Measurements from ENCODE around the gene SMAD2.
A peak's percentile ranks its signal among the peaks of the same experiment; 100 is the strongest.
"Not testable (repeated sequence)": the region's sequence is repeated elsewhere in the genome, so short reads cannot be mapped to it uniquely, and the experiment has no call there.

The SMAD2 gene

DNA sequence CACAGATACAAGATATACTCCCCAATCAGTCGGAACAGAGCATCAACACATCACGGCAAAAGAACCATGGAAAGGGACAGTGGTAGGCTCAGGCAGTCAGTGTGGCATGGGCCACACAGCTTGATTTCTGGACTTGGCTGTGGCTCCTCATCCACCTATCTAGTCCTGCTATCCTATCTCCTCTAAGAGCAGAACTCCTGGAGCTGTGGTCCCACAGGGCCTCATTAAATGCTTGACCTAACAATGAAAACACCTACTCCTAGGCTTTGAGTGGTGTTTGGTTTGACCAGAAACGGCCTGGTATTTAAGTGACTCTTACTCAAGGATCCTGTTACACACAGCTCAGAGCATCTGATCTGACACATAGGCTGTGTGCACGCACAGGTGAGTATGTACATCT, 33.6 kb upstream of the SMAD2 start:
- H3K27ac ChIP-seq (ENCODE audit: low read depth, low read length): no peak overlapping the region
- no peaks in the 10 kb centered on the region for H3K27me3 ChIP-seq (ENCODE audit: insufficient read depth, low read length)
- 94% methylated on average over 4 of the region's 4 CpGs for WGBS
- H3K36me3 ChIP-seq (ENCODE audit: insufficient read depth, low read length): no peaks in the 10 kb centered on the region
- peaks cover 40% of the 10 kb centered on the region for H3K9me3 ChIP-seq (ENCODE audit: insufficient read depth, low read depth, low read length)
- no peak overlapping the region for H3K4me3 ChIP-seq (ENCODE audit: low read length)
- peaks cover 11% of the 10 kb centered on the region; the same call in 1 of the 2 replicates for H3K4me1 ChIP-seq (ENCODE audit: insufficient read depth, low read length)
- H3K9ac ChIP-seq (ENCODE audit: low read depth, low read length): no peak overlapping the region

DNA sequence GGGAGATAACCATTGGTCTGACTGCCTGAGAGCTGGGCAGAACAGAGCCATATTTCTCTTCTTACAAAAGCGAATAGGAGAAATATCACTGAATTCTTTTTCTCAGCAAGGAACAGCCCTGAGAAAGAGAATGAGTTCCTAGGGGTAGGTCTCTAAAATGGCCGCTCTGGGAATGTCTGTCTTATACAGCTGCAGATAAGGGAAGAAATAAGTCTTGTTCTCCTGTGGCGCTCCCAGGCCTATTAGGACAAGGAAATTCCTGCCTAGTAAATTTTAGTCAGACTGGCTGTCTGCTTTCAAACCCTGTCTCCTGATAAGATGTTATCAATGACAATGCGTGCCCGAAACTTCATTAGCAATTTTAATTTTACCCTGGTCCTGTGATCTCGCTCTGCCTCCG, 30.5 kb upstream of the SMAD2 start:
- not testable (repeated sequence) for H3K4me3 ChIP-seq (ENCODE audit: low read length); H3K4me1 ChIP-seq (ENCODE audit: insufficient read depth, low read length); H3K36me3 ChIP-seq (ENCODE audit: insufficient read depth, low read length); H3K27me3 ChIP-seq (ENCODE audit: insufficient read depth, low read length); H3K9ac ChIP-seq (ENCODE audit: low read depth, low read length); H3K27ac ChIP-seq (ENCODE audit: low read depth, low read length)
- H3K9me3 ChIP-seq (ENCODE audit: insufficient read depth, low read depth, low read length): peaks cover 30% of the 10 kb centered on the region
- WGBS: 93% methylated on average over 7 of the region's 7 CpGs

DNA sequence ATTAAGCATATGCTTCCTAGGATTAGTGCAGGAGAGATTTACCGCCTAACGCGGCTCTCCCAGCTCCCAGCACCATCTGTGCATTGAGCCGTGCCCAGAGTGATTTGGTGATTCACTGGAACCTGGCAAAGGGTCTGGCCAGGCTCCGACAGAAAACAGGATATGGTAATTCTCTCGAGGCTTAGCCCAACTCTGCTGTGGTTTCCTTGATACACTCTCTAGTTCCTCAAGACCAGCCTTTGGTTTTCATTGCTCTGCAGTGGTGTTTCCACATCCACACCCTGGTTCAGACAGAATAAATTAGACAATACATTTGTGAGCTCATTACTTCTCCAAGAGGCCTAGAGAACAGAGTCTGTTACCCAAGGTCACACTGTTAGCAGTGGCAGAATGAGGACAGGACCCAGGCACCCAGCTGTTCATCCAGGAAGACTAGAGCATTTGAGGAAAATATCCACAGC, 23.0 kb upstream of the SMAD2 start:
- Histone ChIP-seq H3K4me3 (ENCODE audit: low read length) (no peak overlapping the region), H3K9ac (ENCODE audit: low read depth, low read length) (no peak overlapping the region), H3K27me3 (ENCODE audit: insufficient read depth, low read length) (no peaks in the 10 kb centered on the region), H3K4me1 (ENCODE audit: insufficient read depth, low read length) (peaks cover 5% of the 10 kb centered on the region; the same call in 1 of the 2 replicates), H3K36me3 (ENCODE audit: insufficient read depth, low read length) (no peaks in the 10 kb centered on the region), H3K9me3 (ENCODE audit: insufficient read depth, low read depth, low read length) (no peaks in the 10 kb centered on the region), H3K27ac (ENCODE audit: low read depth, low read length) (no peak overlapping the region)
- WGBS: 68% methylated on average over 6 of the region's 6 CpGs

DNA sequence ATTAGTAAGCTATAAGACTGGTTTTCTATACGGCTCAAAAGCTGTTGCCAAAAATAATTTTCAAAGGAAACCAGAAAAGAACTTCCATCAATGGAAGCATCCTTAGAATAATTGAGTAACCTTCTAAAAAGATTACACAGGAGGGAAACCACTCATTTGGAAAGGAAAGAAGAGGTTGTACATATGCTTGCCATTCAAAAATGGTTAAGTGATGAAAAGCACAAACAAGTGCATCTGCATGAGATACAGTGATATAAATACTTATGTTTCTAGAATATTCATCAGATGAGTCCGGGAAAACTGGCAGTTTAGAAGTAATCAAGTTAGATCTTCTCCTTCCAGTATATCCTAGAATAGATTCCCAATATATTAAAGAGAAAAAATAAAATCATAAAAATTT, 20.1 kb upstream of the SMAD2 start:
- Histone ChIP-seq H3K9me3 (ENCODE audit: insufficient read depth, low read depth, low read length) (no peaks in the 10 kb centered on the region), H3K4me3 (ENCODE audit: low read length) (no peak overlapping the region), H3K9ac (ENCODE audit: low read depth, low read length) (no peak overlapping the region), H3K27me3 (ENCODE audit: insufficient read depth, low read length) (no peaks in the 10 kb centered on the region), H3K27ac (ENCODE audit: low read depth, low read length) (no peak overlapping the region), H3K36me3 (ENCODE audit: insufficient read depth, low read length) (no peaks in the 10 kb centered on the region), H3K4me1 (ENCODE audit: insufficient read depth, low read length) (peaks cover 5% of the 10 kb centered on the region; the same call in 1 of the 2 replicates)
- WGBS: no CpG with 5 or more reads among the region's 2 CpGs

DNA sequence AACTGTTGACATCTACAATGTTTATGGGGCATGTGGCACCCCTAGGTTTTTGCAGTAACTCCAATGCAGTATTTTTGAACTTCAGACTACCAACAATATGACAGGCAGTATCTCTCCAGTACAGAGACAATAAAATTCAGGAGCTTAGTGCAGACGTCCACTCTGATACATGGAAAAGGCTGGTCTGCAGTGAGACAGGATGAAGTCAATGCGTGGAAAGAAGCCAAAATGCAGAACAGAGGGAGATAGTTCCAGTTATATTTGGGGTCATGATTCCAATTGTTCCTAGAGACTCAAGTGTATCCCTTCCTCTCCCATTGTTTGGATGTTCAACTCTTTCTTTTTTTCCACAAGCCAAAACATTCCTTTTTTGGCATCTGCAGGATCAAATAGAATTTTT, 18.7 kb upstream of the SMAD2 start:
- Histone ChIP-seq H3K9ac (ENCODE audit: low read depth, low read length) (no peak overlapping the region), H3K27me3 (ENCODE audit: insufficient read depth, low read length) (no peaks in the 10 kb centered on the region), H3K9me3 (ENCODE audit: insufficient read depth, low read depth, low read length) (no peaks in the 10 kb centered on the region), H3K4me1 (ENCODE audit: insufficient read depth, low read length) (peaks cover 5% of the 10 kb centered on the region; the same call in 1 of the 2 replicates), H3K4me3 (ENCODE audit: low read length) (no peak overlapping the region), H3K36me3 (ENCODE audit: insufficient read depth, low read length) (no peaks in the 10 kb centered on the region), H3K27ac (ENCODE audit: low read depth, low read length) (no peak overlapping the region)
- WGBS: 85% methylated on average over 2 of the region's 2 CpGs

DNA sequence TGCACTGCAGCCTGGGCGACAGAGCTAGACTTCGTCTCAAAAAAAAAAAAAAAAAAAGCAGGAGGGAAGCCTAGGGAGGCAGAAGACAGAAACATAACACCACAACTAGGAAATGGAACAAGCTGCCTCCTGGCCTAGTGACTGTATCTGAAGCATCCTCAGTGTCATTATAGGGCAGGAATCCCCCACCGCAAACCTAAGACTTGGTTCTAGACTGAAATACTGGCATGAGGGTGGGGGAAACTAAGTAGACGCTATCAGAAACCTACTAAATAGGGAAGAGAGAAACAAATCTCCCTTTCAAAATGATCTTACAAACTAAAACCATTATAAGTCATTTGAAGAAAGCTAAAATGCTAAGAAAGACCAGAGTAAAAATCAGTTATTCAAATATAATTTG, 16.4 kb upstream of the SMAD2 start:
- Histone ChIP-seq H3K27me3 (ENCODE audit: insufficient read depth, low read length) (no peaks in the 10 kb centered on the region), H3K36me3 (ENCODE audit: insufficient read depth, low read length) (no peaks in the 10 kb centered on the region), H3K9me3 (ENCODE audit: insufficient read depth, low read depth, low read length) (no peaks in the 10 kb centered on the region), H3K9ac (ENCODE audit: low read depth, low read length) (no peak overlapping the region), H3K27ac (ENCODE audit: low read depth, low read length) (no peak overlapping the region), H3K4me1 (ENCODE audit: insufficient read depth, low read length) (no peaks in the 10 kb centered on the region), H3K4me3 (ENCODE audit: low read length) (no peak overlapping the region)
- 95% methylated on average over 3 of the region's 4 CpGs for WGBS

DNA sequence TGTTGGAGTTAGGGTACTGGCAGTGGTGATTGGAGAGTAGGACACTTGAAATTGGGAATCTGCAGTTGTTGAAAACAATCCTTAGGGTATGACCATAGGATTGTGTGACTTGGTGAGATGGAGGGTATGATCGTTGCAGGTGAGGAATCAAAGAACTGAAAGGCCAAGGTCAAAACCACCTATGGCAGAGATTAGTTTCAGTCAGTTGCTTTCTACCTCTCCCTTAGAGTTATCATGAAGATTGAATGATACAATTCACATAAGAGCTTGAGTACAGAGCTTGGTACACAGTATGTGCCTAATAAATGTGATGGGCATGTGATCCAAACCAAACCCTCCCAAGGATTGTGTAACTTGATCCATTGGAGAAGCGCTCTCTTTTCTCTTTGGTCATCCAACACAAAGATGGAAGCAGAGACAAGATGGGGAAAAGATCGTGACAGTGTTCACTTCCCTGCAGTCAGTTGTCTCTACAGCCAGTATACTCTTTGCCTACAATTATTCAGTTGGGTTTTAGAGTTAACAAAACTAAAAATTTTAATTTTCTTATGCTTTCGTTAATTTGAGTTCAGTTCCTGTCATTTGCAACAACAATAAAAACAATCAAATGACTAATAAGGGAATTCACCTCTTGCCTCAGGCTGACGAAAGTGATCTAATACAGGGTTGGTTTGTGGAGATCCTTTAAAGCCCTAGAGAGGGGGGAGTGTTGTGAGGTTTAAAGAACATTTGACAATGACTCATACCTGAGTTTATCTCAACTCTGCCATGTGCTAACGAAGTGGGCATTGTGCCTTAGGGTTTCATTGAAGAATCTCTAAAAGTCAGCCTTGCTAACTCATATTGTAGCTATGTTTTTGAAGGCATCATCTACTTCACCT, 14.8 kb upstream of the SMAD2 start:
- no peak overlapping the region for H3K4me3 ChIP-seq (ENCODE audit: low read length)
- H3K36me3 ChIP-seq (ENCODE audit: insufficient read depth, low read length): no peaks in the 10 kb centered on the region
- H3K27ac ChIP-seq (ENCODE audit: low read depth, low read length): no peak overlapping the region
- no peaks in the 10 kb centered on the region for H3K27me3 ChIP-seq (ENCODE audit: insufficient read depth, low read length)
- H3K9ac ChIP-seq (ENCODE audit: low read depth, low read length): no peak overlapping the region
- WGBS: 83% methylated on average over 6 of the region's 6 CpGs
- H3K4me1 ChIP-seq (ENCODE audit: insufficient read depth, low read length): no peaks in the 10 kb centered on the region
- no peaks in the 10 kb centered on the region for H3K9me3 ChIP-seq (ENCODE audit: insufficient read depth, low read depth, low read length)

GRCh38 chr18:47936952-47937351, 6.5 kb upstream of the SMAD2 start:
- H3K9ac ChIP-seq (ENCODE audit: low read depth, low read length): no peak overlapping the region
- 100% methylated on average over 1 of the region's 1 CpG for WGBS

DNA sequence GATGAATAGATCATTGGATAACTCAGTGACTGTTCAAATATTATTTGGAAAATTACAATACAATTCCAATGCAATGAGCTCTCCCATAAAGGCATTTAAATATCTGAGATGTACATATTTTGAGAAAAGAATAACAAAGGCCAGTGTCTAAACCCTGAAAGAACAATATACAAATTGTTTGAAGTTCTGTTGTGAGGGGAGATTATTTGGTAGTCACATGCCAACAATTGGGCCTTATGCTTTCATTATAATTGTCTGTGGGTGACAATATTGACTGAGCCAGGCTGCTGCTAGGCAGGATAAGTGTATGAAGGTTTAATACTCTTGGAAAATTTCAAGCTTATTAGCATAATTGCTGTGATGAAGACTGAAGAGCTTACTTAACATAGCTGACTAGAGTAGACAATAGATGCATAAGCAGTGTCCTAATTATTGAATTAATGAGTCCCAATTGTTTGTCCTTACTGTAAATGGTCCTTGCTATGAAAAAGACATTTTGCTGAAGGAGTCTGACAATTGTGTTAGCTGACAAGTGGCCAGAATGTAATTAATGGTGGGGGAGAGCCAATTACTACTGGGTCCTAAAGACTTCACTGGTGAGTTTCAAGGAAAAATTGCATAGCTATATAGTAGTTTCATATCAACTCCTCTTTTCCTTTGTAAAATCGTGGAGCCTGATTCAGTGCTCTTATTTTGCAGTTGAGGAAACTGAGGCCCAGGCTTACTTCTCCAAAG, 5.0 kb upstream of the SMAD2 start:
- Histone ChIP-seq H3K9me3 (ENCODE audit: insufficient read depth, low read depth, low read length) (no peaks in the 10 kb centered on the region), H3K27me3 (ENCODE audit: insufficient read depth, low read length) (no peaks in the 10 kb centered on the region), H3K9ac (ENCODE audit: low read depth, low read length) (no peak overlapping the region), H3K4me3 (ENCODE audit: low read length) (no peak overlapping the region), H3K36me3 (ENCODE audit: insufficient read depth, low read length) (no peaks in the 10 kb centered on the region), H3K4me1 (ENCODE audit: insufficient read depth, low read length) (peaks cover 12% of the 10 kb centered on the region; the same call in 1 of the 2 replicates), H3K27ac (ENCODE audit: low read depth, low read length) (no peak overlapping the region)
- 96% methylated on average over 1 of the region's 1 CpG for WGBS

More at GRCh38 chr18:47936952-47937351, 6.5 kb upstream of the SMAD2 start:
- no peaks in the 10 kb centered on the region for H3K36me3 ChIP-seq (ENCODE audit: insufficient read depth, low read length)
- peaks cover 10% of the 10 kb centered on the region; the same call in 1 of the 2 replicates for H3K4me1 ChIP-seq (ENCODE audit: insufficient read depth, low read length)
- no peaks in the 10 kb centered on the region for H3K27me3 ChIP-seq (ENCODE audit: insufficient read depth, low read length)
- no peaks in the 10 kb centered on the region for H3K9me3 ChIP-seq (ENCODE audit: insufficient read depth, low read depth, low read length)
- no peak overlapping the region for H3K4me3 ChIP-seq (ENCODE audit: low read length)
- H3K27ac ChIP-seq (ENCODE audit: low read depth, low read length): no peak overlapping the region

DNA sequence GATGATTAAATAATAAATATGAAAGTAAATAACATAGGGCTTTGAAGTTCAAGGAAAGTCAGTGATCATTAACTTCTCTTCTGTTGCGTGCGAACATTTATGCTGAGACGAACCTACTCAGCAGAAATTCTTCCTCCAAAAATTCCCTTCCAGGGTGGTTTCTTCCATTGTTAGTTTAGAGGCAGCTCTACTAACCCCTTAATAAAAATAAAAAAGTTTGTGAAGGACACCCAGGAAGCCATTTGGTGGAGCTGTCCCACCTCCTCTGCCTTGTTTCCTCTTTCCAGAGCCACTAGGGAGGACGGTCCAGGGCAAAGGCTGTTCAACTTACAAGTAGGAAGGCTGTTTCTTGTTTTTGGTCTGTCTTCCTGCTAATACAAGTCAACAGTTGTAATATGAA, 2.1 kb upstream of the SMAD2 start:
- H3K4me1 ChIP-seq (ENCODE audit: insufficient read depth, low read length): peaks cover 23% of the 10 kb centered on the region
- no peaks in the 10 kb centered on the region for H3K9me3 ChIP-seq (ENCODE audit: insufficient read depth, low read depth, low read length)
- no peaks in the 10 kb centered on the region for H3K27me3 ChIP-seq (ENCODE audit: insufficient read depth, low read length)
- H3K36me3 ChIP-seq (ENCODE audit: insufficient read depth, low read length): no peaks in the 10 kb centered on the region
- 91% methylated on average over 4 of the region's 4 CpGs for WGBS
- H3K9ac ChIP-seq (ENCODE audit: low read depth, low read length): no peak overlapping the region
- H3K4me3 ChIP-seq (ENCODE audit: low read length): no peak overlapping the region
- H3K27ac ChIP-seq (ENCODE audit: low read depth, low read length): no peak overlapping the region

DNA sequence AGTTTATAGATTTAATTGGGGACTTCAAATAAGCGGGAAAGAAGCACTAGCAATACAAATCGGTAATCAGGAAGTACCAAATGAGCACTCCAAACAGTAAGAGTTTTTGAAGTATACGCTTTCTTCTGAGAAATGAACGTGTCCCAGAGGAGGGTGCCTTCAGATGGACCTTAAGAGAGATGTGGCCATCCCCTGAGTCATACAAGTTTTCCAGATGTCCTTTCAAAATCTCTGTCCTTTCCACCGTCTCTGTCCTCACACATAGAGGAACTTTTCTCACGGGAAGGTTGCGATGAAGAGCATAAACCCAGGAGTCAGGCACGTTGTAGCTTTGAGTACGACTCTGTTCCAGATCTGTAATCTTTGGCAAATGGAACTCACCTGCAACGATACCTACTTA, 1.7 kb upstream of the SMAD2 start:
- no peaks in the 10 kb centered on the region for H3K27me3 ChIP-seq (ENCODE audit: insufficient read depth, low read length)
- no peaks in the 10 kb centered on the region for H3K36me3 ChIP-seq (ENCODE audit: insufficient read depth, low read length)
- H3K27ac ChIP-seq (ENCODE audit: low read depth, low read length): peak overlapping the region; percentile 100; the same call in 1 of the 2 replicates
- peak overlapping the region; percentile 94 for H3K4me3 ChIP-seq (ENCODE audit: low read length)
- WGBS: 89% methylated on average over 9 of the region's 10 CpGs
- H3K9me3 ChIP-seq (ENCODE audit: insufficient read depth, low read depth, low read length): no peaks in the 10 kb centered on the region
- peak overlapping the region; percentile 96 for H3K9ac ChIP-seq (ENCODE audit: low read depth, low read length)
- H3K4me1 ChIP-seq (ENCODE audit: insufficient read depth, low read length): peaks cover 26% of the 10 kb centered on the region

Data from HUES64 (cell line).